HepG2 (cell line): Measurements from ENCODE around the gene MZF1. TPM values are rescaled to one million over a fixed set of nuclear protein-coding genes. Genes with fewer than 3 reads are reported as not detected.

ENCODE experiments used
- ATF5 ChIP-seq: sonication (generic); formaldehyde crosslinking; IDR thresholded peaks from 2 replicates; pipeline ENCODE4 v1.4.0; 2020; ENCODE audit warnings: mild to moderate bottlenecking, low read depth, missing genetic modification reagents
- BCLAF1 ChIP-seq: fragments of 450-650 bp; IDR thresholded peaks from 2 replicates; pipeline ENCODE4 v1.6.1; 2017; ENCODE audit warnings: mild to moderate bottlenecking
- CAMTA2 ChIP-seq: sonication (generic); formaldehyde crosslinking; IDR thresholded peaks from 2 replicates; pipeline ENCODE4 v1.4.0; 2020; ENCODE audit warnings: mild to moderate bottlenecking, missing genetic modification reagents, borderline replicate concordance
- FOXK2 ChIP-seq: fragments of 450-650 bp; IDR thresholded peaks from 2 replicates; pipeline ENCODE4 v1.6.1; 2016
- KMT2B ChIP-seq: IDR thresholded peaks from 2 replicates; pipeline ENCODE4 v1.6.1; 2016; ENCODE audit warnings: missing genetic modification reagents, missing compliant biosample characterization
- NFIB ChIP-seq: sonication (generic); formaldehyde crosslinking; IDR thresholded peaks from 2 replicates; pipeline ENCODE4 v1.9.0; 2021; ENCODE audit warnings: missing genetic modification reagents, mild to moderate bottlenecking, borderline replicate concordance
- NR2F2 ChIP-seq: IDR thresholded peaks from 2 replicates; pipeline ENCODE4 v1.6.1; 2012; ENCODE audit warnings: low read depth, inconsistent platforms, borderline replicate concordance
- PLRG1 ChIP-seq: fragments of 450-650 bp; conservative IDR thresholded peaks from 2 replicates; pipeline ENCODE4 v1.6.1; 2016
- SAP130 ChIP-seq: IDR thresholded peaks from 2 replicates; pipeline ENCODE4 v1.6.1; 2016; ENCODE audit warnings: low read depth
- TBL1XR1 ChIP-seq: fragments of 150-350 bp; IDR thresholded peaks from 2 replicates; pipeline ENCODE4 v1.6.1; 2014; ENCODE audit warnings: borderline replicate concordance, low read length; ENCODE audit not compliant: partially characterized antibody
- TEAD2 ChIP-seq: sonication (generic); formaldehyde crosslinking; IDR thresholded peaks from 2 replicates; pipeline ENCODE4 v1.9.0; 2021; ENCODE audit warnings: missing genetic modification reagents
- ZFP90 ChIP-seq: sonication (generic); formaldehyde crosslinking; IDR thresholded peaks from 2 replicates; pipeline ENCODE4 v1.8.0; 2022; ENCODE audit warnings: missing genetic modification reagents, mild to moderate bottlenecking, inconsistent platforms, borderline replicate concordance
- ZFX ChIP-seq: sonication (generic); formaldehyde crosslinking; IDR thresholded peaks from 2 replicates; pipeline ENCODE4 v1.4.0; 2020; ENCODE audit warnings: mild to moderate bottlenecking, low read depth, missing genetic modification reagents, moderate library complexity
- ZNF121 ChIP-seq: sonication (generic); formaldehyde crosslinking; IDR thresholded peaks from 2 replicates; pipeline ENCODE4 v1.5.0; 2020; ENCODE audit warnings: mild to moderate bottlenecking, missing genetic modification reagents
- ZNF543 ChIP-seq: sonication (generic); formaldehyde crosslinking; IDR thresholded peaks from 2 replicates; pipeline ENCODE4 v1.4.0; 2020; ENCODE audit warnings: mild to moderate bottlenecking, missing genetic modification reagents
- ZNF570 ChIP-seq: sonication (generic); formaldehyde crosslinking; IDR thresholded peaks from 2 replicates; pipeline ENCODE4 v1.4.0; 2020; ENCODE audit warnings: mild to moderate bottlenecking, missing genetic modification reagents, borderline replicate concordance
- ZNF670 ChIP-seq: sonication (generic); formaldehyde crosslinking; IDR thresholded peaks from 2 replicates; pipeline ENCODE4 v1.8.0; 2022; ENCODE audit warnings: mild to moderate bottlenecking, missing genetic modification reagents, borderline replicate concordance
- ZNF83 ChIP-seq: sonication (generic); formaldehyde crosslinking; IDR thresholded peaks from 2 replicates; pipeline ENCODE4 v1.4.0; 2020; ENCODE audit warnings: missing genetic modification reagents, mild to moderate bottlenecking, borderline replicate concordance
- ZSCAN30 ChIP-seq: sonication (generic); formaldehyde crosslinking; IDR thresholded peaks from 2 replicates; pipeline ENCODE4 v1.5.0; 2020; ENCODE audit warnings: mild to moderate bottlenecking, missing genetic modification reagents
- polyA plus RNA-seq, 8 experiments: library from polyadenylated mRNA; depleted of rRNA in 3 of 8; stranded (reverse) in 7 of 8; unstranded in 1 of 8; fragments of >200 nt; fragmentation: Illumina TruSeq in 4 of 8; extraction: Trizol in 4 of 8; gene quantifications; 2 replicates each; pipeline versions ENCODE4 v1.2.1 to v1.2.3, GENCODE V29; 2011 to 2016; ENCODE audit warnings: low read depth in 4 of 8, missing spikeins in 1 of 8, mixed read lengths in 1 of 8; ENCODE audit not compliant: insufficient read depth in 1 of 8
- total RNA-seq, 5 experiments: library from RNA; depleted of rRNA; stranded (reverse); fragments of >200 nt; fragmentation: Illumina TruSeq; extraction: Trizol; gene quantifications; 2 replicates each; pipeline ENCODE4 v1.2.3, GENCODE V29; 2016; ENCODE audit warnings: low read depth in 1 of 5
- TF ChIP-seq, protein P1 (sequence below): sonication (generic); formaldehyde crosslinking; conservative IDR thresholded peaks from 2 replicates; pipeline ENCODE4 v1.8.0; 2022; ENCODE audit warnings: mild to moderate bottlenecking, moderate library complexity, missing genetic modification reagents
- TF ChIP-seq, protein P2 (sequence below), 2 experiments: sonication (generic) in 1 of 2; formaldehyde crosslinking in 1 of 2; IDR thresholded peaks; 2 replicates each; pipeline versions ENCODE4 v1.5.1 to v1.6.1; 2011 to 2020; ENCODE audit warnings: borderline replicate concordance in 1 of 2, low read depth in 1 of 2, low read length in 1 of 2, mild to moderate bottlenecking in 1 of 2, missing genetic modification reagents in 1 of 2, moderate library complexity in 1 of 2

The MZF1 gene
- total and polyA plus RNA-seq, 2 of the 13 experiments (the other 11 are each of a cell fraction or from before 2014, with no cell fraction given), result 3.1 to 8.1 TPM

DNA sequence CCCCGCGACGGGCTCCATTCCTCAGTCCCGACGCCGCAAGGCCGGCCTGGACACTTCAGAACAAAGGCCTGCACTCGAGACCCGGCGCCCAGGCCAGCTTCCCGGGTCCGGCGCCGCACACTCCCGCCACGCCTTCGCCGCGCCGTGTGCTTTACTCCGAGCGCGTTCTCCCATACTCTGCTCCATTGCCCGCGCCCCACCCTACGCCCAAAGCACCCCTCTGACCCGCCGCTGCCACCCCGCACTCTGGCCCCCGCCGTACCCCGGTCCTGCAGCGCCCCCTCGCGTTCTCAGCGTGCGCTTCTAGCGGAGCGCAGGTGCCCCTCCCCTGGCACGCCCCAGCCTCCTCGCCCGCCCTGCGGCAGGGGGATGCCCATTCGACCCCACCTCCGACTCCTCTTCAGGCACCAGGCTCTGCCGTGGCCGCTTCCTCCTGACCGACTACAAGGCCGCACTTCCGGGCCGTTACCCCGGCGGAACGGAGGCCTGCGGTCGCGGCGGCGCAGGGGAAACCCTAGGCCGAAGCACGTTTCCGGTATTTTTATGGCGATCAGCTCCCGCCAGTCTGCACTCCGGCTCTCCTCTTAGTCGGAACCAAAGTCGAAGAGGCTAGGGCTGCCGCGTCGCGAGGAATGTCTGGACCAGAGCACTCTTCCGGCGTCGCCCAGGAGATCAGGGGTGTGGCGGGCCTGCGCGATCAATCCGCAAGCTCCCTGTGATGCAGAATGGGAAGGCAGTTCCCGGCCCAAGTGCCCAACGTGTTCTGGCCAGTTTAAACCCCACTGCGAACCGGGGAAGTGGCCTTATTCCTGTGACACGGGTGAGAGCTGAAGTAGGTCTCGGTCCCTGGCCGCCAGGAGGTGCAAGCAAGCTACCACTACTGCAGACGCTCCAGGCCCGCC, 53.5 kb downstream of the MZF1 start, which contains the start of gene ZBTB45 (continued):
- no peak for TF ChIP-seq ATF5 (CRISPR knock-in tag)
- no peak for TF ChIP-seq BCLAF1
- TF ChIP-seq PLRG1, result no peak
- peak; percentile 59; the same call in 1 of the 2 replicates for TF ChIP-seq NR2F2
- TF ChIP-seq CAMTA2, result peak; percentile 32; the same call in 1 of the 2 replicates
- TF ChIP-seq ZNF570 (CRISPR knock-in tag), result 0 out of 2 replicates have a peak, but pooled peaks have one; percentile 74
- TF ChIP-seq TBL1XR1, result peak; percentile 80
- TF ChIP-seq ZFX (CRISPR knock-in tag), result peak; percentile 100
- no peak for TF ChIP-seq TEAD2 (CRISPR knock-in tag)
- TF ChIP-seq ZNF670, result peak; percentile 99
- TF ChIP-seq, protein P1, sequence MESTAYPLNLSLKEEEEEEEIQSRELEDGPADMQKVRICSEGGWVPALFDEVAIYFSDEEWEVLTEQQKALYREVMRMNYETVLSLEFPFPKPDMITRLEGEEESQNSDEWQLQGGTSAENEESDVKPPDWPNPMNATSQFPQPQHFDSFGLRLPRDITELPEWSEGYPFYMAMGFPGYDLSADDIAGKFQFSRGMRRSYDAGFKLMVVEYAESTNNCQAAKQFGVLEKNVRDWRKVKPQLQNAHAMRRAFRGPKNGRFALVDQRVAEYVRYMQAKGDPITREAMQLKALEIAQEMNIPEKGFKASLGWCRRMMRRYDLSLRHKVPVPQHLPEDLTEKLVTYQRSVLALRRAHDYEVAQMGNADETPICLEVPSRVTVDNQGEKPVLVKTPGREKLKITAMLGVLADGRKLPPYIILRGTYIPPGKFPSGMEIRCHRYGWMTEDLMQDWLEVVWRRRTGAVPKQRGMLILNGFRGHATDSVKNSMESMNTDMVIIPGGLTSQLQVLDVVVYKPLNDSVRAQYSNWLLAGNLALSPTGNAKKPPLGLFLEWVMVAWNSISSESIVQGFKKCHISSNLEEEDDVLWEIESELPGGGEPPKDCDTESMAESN, result peak; percentile 99
- TF ChIP-seq ZNF83 (CRISPR knock-in tag), result peak; percentile 87
- TF ChIP-seq ZNF543 (CRISPR knock-in tag), result peak; percentile 98
- TF ChIP-seq SAP130 (CRISPR knock-in tag), result peak; percentile 97
- no peak for TF ChIP-seq NFIB (CRISPR knock-in tag)
- no peak for TF ChIP-seq ZSCAN30 (CRISPR knock-in tag)
- TF ChIP-seq, protein P2, sequence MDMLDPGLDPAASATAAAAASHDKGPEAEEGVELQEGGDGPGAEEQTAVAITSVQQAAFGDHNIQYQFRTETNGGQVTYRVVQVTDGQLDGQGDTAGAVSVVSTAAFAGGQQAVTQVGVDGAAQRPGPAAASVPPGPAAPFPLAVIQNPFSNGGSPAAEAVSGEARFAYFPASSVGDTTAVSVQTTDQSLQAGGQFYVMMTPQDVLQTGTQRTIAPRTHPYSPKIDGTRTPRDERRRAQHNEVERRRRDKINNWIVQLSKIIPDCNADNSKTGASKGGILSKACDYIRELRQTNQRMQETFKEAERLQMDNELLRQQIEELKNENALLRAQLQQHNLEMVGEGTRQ (IDR thresholded peaks at IDR 0.05; ENCODE audit: low read depth, low read length), result no peak
- TF ChIP-seq, protein P2 (CRISPR knock-in tag; IDR thresholded peaks at IDR 0.05; ENCODE audit: borderline replicate concordance), result 0 out of 2 replicates have a peak, but pooled peaks have one; percentile 63
- peak; percentile 66 for TF ChIP-seq ZNF121
- peak; percentile 95 for TF ChIP-seq ZFP90
- TF ChIP-seq FOXK2, result peak; percentile 75
- TF ChIP-seq KMT2B, result peak; percentile 85
